ENCODE measurements around the gene BACH1. TPM values are rescaled to one million over a fixed set of nuclear protein-coding genes. Genes with fewer than 3 reads are reported as not detected.

Gene BACH1
- total and polyA plus RNA-seq, 2 donors (not counting 3 experiments of a cell fraction or from before 2014, with no cell fraction given) = 7.2 to 28.8 TPM

- POLR2A ChIA-PET = no interaction called here
- dilution Hi-C loops (cut with MboI; ENCODE audit: extremely low pct_ligation_motif_present, low sequenced_read_pairs) = no loop called here
Measured at GRCh38 chr21:29312981-29313380, 14.3 kb downstream of the BACH1 start.

More at GRCh38 chr21:29312981-29313380, 14.3 kb downstream of the BACH1 start:
- FAIRE-seq (no peak), DNase-seq (ENCODE audit: low read depth, low spot score) (no peak)
- no peak overlapping the region for H3K4me3 ChIP-seq (replicated peaks in 1 of 3; ENCODE audit: insufficient read depth in 1 of 3, low read depth in 1 of 3, low read length in 3 of 3)
- peaks cover 3% of the 10 kb centered on the region for H3K9me1 ChIP-seq (replicated peaks; ENCODE audit: control insufficient read depth, extremely low read depth, insufficient read depth, low read length)
- BruUV-seq (replicated peaks) = no TSS peak
- H2AFZ ChIP-seq (ENCODE audit: low read depth, low read length) = no peak overlapping the region
- CTCF ChIA-PET = interaction anchor here (2.2 kb wide), 1 partner anchor 10 kb away, joined by 12 read pairs; no protein-coding TSS in a partner anchor
- H3K9me3 ChIP-seq (replicated peaks; ENCODE audit: control insufficient read depth, insufficient read depth, low read length) = no peaks in the 10 kb centered on the region
- no peak overlapping the region for H3K27ac ChIP-seq (ENCODE audit: insufficient read depth, low read depth, low read length)
- H3K79me2 ChIP-seq (ENCODE audit: control insufficient read depth, insufficient read depth, low read length) = peaks cover 88% of the 10 kb centered on the region
- no peak overlapping the region for H3K4me2 ChIP-seq (ENCODE audit: insufficient read depth, low read length)
- no peaks in the 10 kb centered on the region for H3K27me3 ChIP-seq (ENCODE audit: control insufficient read depth in 2 of 2, insufficient read depth in 2 of 2, low read length in 2 of 2)
- no peak overlapping the region for H3K9ac ChIP-seq (replicated peaks; ENCODE audit: extremely low read depth, insufficient read depth, low read length)
- H3K4me1 ChIP-seq (ENCODE audit: control insufficient read depth, extremely low read depth, insufficient read depth, low read length) = peaks cover 19% of the 10 kb centered on the region
- no peaks in the 10 kb centered on the region for H3K36me3 ChIP-seq (ENCODE audit: control insufficient read depth in 2 of 2, extremely low read depth in 1 of 2, insufficient read depth in 2 of 2, low read length in 2 of 2)
- intact Hi-C loops (cut with micrococcal nuclease) = no loop called here
- no peak for TF ChIP-seq GATA2 (IDR thresholded peaks at IDR 0.05; ENCODE audit: insufficient read depth, insufficient read length, low read depth, low read length)
- TF ChIP-seq MYC (IDR thresholded peaks at IDR 0.05; ENCODE audit: low read depth, low read length) = no peak
- no peak for TF ChIP-seq POLR2A (IDR thresholded peaks at IDR 0.05; ENCODE audit: low read depth, low read length)
- TF ChIP-seq JUN (IDR thresholded peaks at IDR 0.05; ENCODE audit: borderline replicate concordance, insufficient read depth, insufficient read length, low read depth) = no peak
- no peak for TF ChIP-seq EZH2 (IDR thresholded peaks at IDR 0.05; ENCODE audit: borderline replicate concordance, low read depth, low read length, severe bottlenecking)
- TF ChIP-seq, protein P1, sequence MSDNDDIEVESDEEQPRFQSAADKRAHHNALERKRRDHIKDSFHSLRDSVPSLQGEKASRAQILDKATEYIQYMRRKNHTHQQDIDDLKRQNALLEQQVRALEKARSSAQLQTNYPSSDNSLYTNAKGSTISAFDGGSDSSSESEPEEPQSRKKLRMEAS (IDR thresholded peaks at IDR 0.05; ENCODE audit: insufficient read depth, insufficient read length) = no peak
- TF ChIP-seq POLR2AphosphoS5 (IDR thresholded peaks at IDR 0.05; ENCODE audit: insufficient read depth, low read depth, low read length) = no peak
- TF ChIP-seq CTCF (IDR thresholded peaks at IDR 0.05; ENCODE audit: extremely low read depth in 1 of 2, insufficient read depth in 1 of 2, low read depth in 1 of 2, low read length in 2 of 2) = no peak
- TF ChIP-seq FOS (IDR thresholded peaks at IDR 0.05; ENCODE audit: borderline replicate concordance, insufficient read depth, low read length) = no peak
- H4K20me1 ChIP-seq (replicated peaks; ENCODE audit: control insufficient read depth, extremely low read depth, insufficient read depth, low read length) = peaks cover 24% of the 10 kb centered on the region

All from endothelial cell of umbilical vein (primary cell).